HCT116 (cell line): ENCODE data around the gene RBKS. TPM values are rescaled to one million over a fixed set of nuclear protein-coding genes. Genes with fewer than 3 reads are reported as not detected.

Source experiments
- ATAC-seq: fragments of 200-7000 bp; cut with Tn5 transposase; 2 replicates; pipeline ENCODE4 v1.9.1; 2020; ENCODE audit warnings: mild to moderate bottlenecking, moderate library complexity
- BruUV-seq: library from RNA; stranded (reverse); fragments of 400-500 nt; replicated peaks from 2 replicates; lab custom pipeline; 2021; lab: Mats Ljungman, UMichigan
- CTCF ChIA-PET: fragments of 300-600 bp; sonication (Branson Sonifier 250); formaldehyde crosslinking; loops from one replicate; lab custom pipeline; 2021; ENCODE audit warnings: antibody characterized with exemption; lab: Charles Lee
- POLR2A ChIA-PET: fragments of 300-600, 350-600 bp; sonication (Branson Sonifier 250); formaldehyde crosslinking; loops from one replicate; lab custom pipeline; 2021; ENCODE audit warnings: antibody characterized with exemption; lab: Charles Lee
- RAD21 ChIA-PET, 2 experiments: fragments of 300-600 bp; sonication (Branson Sonifier 250); formaldehyde crosslinking; loops; one replicate each; lab custom pipeline; 2023; ENCODE audit warnings: low total read pairs in 2 of 2; ENCODE audit not compliant: uncharacterized antibody in 2 of 2, unreplicated experiment in 2 of 2, low non-redundant PET in 1 of 2; lab: Charles Lee
- DNase-seq: peaks from one replicate; pipeline ENCODE4 v3.0.0-alpha.2; 2010; ENCODE audit warnings: low read depth, low spot score
- H2AFZ ChIP-seq: fragments of 200-600 bp; shearing (Covaris generic), sonication (generic); 2 replicates; pipeline ENCODE4 v1.6.1; 2017; ENCODE audit warnings: low read depth, mixed run types, mixed read lengths, antibody characterized with exemption, low read length; ENCODE audit not compliant: poor library complexity, severe bottlenecking
- H3K27ac ChIP-seq: 2 replicates; pipeline ENCODE4 v1.5.1; 2012; ENCODE audit warnings: low read depth, low read length
- H3K27me3 ChIP-seq: fragments of 200-600 bp; sonication (generic); 2 replicates; pipeline ENCODE4 v1.6.1; 2016; ENCODE audit warnings: mixed run types, low read length, mixed read lengths; ENCODE audit not compliant: insufficient read depth
- H3K36me3 ChIP-seq, 2 experiments: fragments of 200-500 bp in 1 of 2; fragments of 200-600 bp in 1 of 2; sonication (Bioruptor generic) in 1 of 2; sonication (generic) in 1 of 2; 2 replicates each; pipeline versions ENCODE4 v1.5.1 to v1.6.1; 2014 to 2016; ENCODE audit warnings: low read length in 2 of 2, inconsistent platforms in 1 of 2, mixed read lengths in 1 of 2, mixed run types in 1 of 2; ENCODE audit not compliant: insufficient read depth in 2 of 2, control insufficient read depth in 1 of 2
- H3K4me1 ChIP-seq, 2 experiments: fragments of 200-600 bp in 1 of 2; sonication (generic) in 1 of 2; 2 replicates each; pipeline versions ENCODE4 v1.5.1 to v1.6.1; 2012 to 2017; ENCODE audit warnings: low read length in 2 of 2, inconsistent platforms in 1 of 2, mild to moderate bottlenecking in 1 of 2, mixed read lengths in 1 of 2, mixed run types in 1 of 2, moderate library complexity in 1 of 2; ENCODE audit not compliant: insufficient read depth in 2 of 2, control insufficient read depth in 1 of 2
- H3K4me2 ChIP-seq: fragments of 200-600 bp; sonication (generic); 2 replicates; pipeline ENCODE4 v1.6.1; 2017; ENCODE audit warnings: mixed run types, low read length, mixed read lengths
- H3K4me3 ChIP-seq, 2 experiments: fragments of 200-600 bp in 1 of 2; sonication (generic) in 1 of 2; replicated peaks in 1 of 2; 2 replicates each; pipeline ENCODE4 v1.5.1; 2011 to 2016; ENCODE audit warnings: low read length in 2 of 2, control low read depth in 1 of 2, low read depth in 1 of 2, mild to moderate bottlenecking in 1 of 2, mixed read lengths in 1 of 2, mixed run types in 1 of 2
- H3K79me2 ChIP-seq: fragments of 200-600 bp; sonication (generic); 2 replicates; pipeline ENCODE4 v1.6.1; 2017; ENCODE audit warnings: mild to moderate bottlenecking, mixed run types, low read length, moderate library complexity, mixed read lengths; ENCODE audit not compliant: insufficient read depth
- H3K9ac ChIP-seq: fragments of 200-600 bp; sonication (generic); 2 replicates; pipeline ENCODE4 v1.6.1; 2016; ENCODE audit warnings: low read length, mixed read lengths
- H3K9me2 ChIP-seq: fragments of 200-600 bp; sonication (generic), shearing (Covaris generic); 2 replicates; pipeline ENCODE4 v1.6.1; 2017; ENCODE audit warnings: mixed run types, mild to moderate bottlenecking, moderate library complexity; ENCODE audit not compliant: insufficient read depth
- H3K9me3 ChIP-seq, 2 experiments: fragments of 200-500 bp in 1 of 2; fragments of 200-600 bp in 1 of 2; sonication (Bioruptor generic) in 1 of 2; sonication (generic) in 1 of 2; 2 replicates each; pipeline ENCODE4 v1.6.1; 2014 to 2017; ENCODE audit warnings: low read length in 2 of 2, mixed read lengths in 2 of 2, inconsistent platforms in 1 of 2, low read depth in 1 of 2, mild to moderate bottlenecking in 1 of 2, mixed run types in 1 of 2, moderate library complexity in 1 of 2; ENCODE audit not compliant: control insufficient read depth in 1 of 2, insufficient read depth in 1 of 2
- H4K20me1 ChIP-seq: fragments of 200-600 bp; sonication (generic), shearing (Covaris generic); 2 replicates; pipeline ENCODE4 v1.6.1; 2017; ENCODE audit warnings: mixed run types, mild to moderate bottlenecking, moderate library complexity; ENCODE audit not compliant: insufficient read depth
- CBX3 ChIP-seq: IDR thresholded peaks from 2 replicates; pipeline ENCODE4 v1.6.1; 2012; ENCODE audit warnings: low read depth
- CEBPB ChIP-seq: IDR thresholded peaks from 2 replicates; pipeline ENCODE4 v1.6.1; 2012; ENCODE audit warnings: low read depth
- EGR1 ChIP-seq: IDR thresholded peaks from 2 replicates; pipeline ENCODE4 v1.6.1; 2012; ENCODE audit warnings: low read depth
- ELF1 ChIP-seq: IDR thresholded peaks from 2 replicates; pipeline ENCODE4 v1.6.1; 2012; ENCODE audit warnings: low read depth, borderline replicate concordance
- EZH2 ChIP-seq: fragments of 200-600 bp; sonication (generic); IDR thresholded peaks from 2 replicates; pipeline ENCODE4 v1.6.1; 2017; ENCODE audit warnings: antibody characterized with exemption, mixed run types
- EZH2phosphoT487 ChIP-seq: fragments of 200-600 bp; IDR thresholded peaks from 2 replicates; pipeline ENCODE4 v1.6.1; 2018; ENCODE audit warnings: antibody characterized with exemption, borderline replicate concordance
- FOSL1 ChIP-seq: IDR thresholded peaks from 2 replicates; pipeline ENCODE4 v1.6.1; 2012; ENCODE audit warnings: low read depth
- JUND ChIP-seq: IDR thresholded peaks from 2 replicates; pipeline ENCODE4 v1.6.1; 2012
- POLR2AphosphoS5 ChIP-seq: IDR thresholded peaks from 2 replicates; pipeline ENCODE4 v1.6.1; 2011; ENCODE audit warnings: mild to moderate bottlenecking, low read depth, low read length, moderate library complexity
- RAD21 ChIP-seq: IDR thresholded peaks from 2 replicates; pipeline ENCODE4 v1.6.1; 2012; ENCODE audit warnings: low read depth, mild to moderate bottlenecking
- SIN3A ChIP-seq: IDR thresholded peaks from 2 replicates; pipeline ENCODE4 v1.6.1; 2012; ENCODE audit warnings: low read depth
- SP1 ChIP-seq: IDR thresholded peaks from 2 replicates; pipeline ENCODE4 v1.6.1; 2012; ENCODE audit warnings: low read depth
- SRF ChIP-seq: IDR thresholded peaks from 2 replicates; pipeline ENCODE4 v1.6.1; 2012; ENCODE audit warnings: low read depth
- YY1 ChIP-seq: IDR thresholded peaks from 2 replicates; pipeline ENCODE4 v1.6.1; 2011; ENCODE audit warnings: low read length, low read depth, moderate library complexity, mild to moderate bottlenecking; ENCODE audit not compliant: insufficient replicate concordance; ENCODE audit errors: extremely low read depth
- ZNF274 ChIP-seq: fragments of 200-500 bp; sonication (Bioruptor generic); IDR thresholded peaks from 2 replicates; pipeline ENCODE4 v1.6.1; 2014; ENCODE audit warnings: mild to moderate bottlenecking, low read depth, low read length, inconsistent platforms
- intact Hi-C: fragments of 100-400 bp; cut with micrococcal nuclease; formaldehyde crosslinking; loops from 2 replicates; pipeline ENCODE4 v1.10.0; 2022
- total RNA-seq: library from RNA; stranded (reverse); gene quantifications from one replicate; pipeline ENCODE4 v1.2.1, GENCODE V29; 2021; ENCODE audit not compliant: unreplicated experiment
- TF ChIP-seq, protein P1 (sequence below): IDR thresholded peaks from 2 replicates; pipeline ENCODE4 v1.6.1; 2012
- TF ChIP-seq, protein P2 (sequence below): IDR thresholded peaks from 2 replicates; pipeline ENCODE4 v1.6.1; 2012; ENCODE audit warnings: low read depth
- TF ChIP-seq, protein P3 (sequence below): IDR thresholded peaks from 2 replicates; pipeline ENCODE4 v1.6.1; 2012
- TF ChIP-seq, protein P4 (sequence below), 3 experiments: fragments of 200-600 bp in 1 of 3; sonication (generic) in 1 of 3; IDR thresholded peaks in 2 of 3; conservative IDR thresholded peaks in 1 of 3; 2 replicates each; pipeline ENCODE4 v1.5.1; 2012 to 2017; ENCODE audit warnings: low read depth in 2 of 3, low read length in 2 of 3, antibody characterized with exemption in 1 of 3, borderline replicate concordance in 1 of 3, control low read depth in 1 of 3, mild to moderate bottlenecking in 1 of 3, mixed read lengths in 1 of 3, mixed run types in 1 of 3, moderate library complexity in 1 of 3; ENCODE audit not compliant: insufficient read depth in 1 of 3

RBKS gene
- total RNA-seq, 1 experiment from 2014 or later = 2.4 TPM

DNA sequence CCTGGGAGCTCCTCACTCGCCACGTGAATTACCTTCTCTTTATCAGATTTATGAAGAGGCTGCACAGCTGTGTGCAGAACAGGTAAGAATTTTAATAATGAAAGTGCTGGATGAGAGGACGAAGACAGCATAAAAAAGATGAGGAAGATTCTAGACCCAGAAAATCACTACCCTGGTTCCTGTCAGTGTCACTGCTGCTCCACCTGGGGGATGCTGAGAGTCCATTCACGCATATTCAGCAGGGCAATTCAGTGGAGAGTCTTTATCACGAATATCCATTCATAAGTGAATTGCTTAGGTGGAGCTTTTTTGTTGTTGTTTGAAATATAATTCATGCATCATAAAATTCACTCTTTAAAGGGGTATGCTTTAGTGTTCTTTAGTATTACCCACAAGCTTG lies 66.6 kb downstream of the RBKS start:
- Histone ChIP-seq H3K27me3 (no peaks in the 10 kb centered on the region), H3K9me3 (peaks cover 0 to 6% of the 10 kb centered on the region in 2 experiments; a peak in 1 of 4 replicates), H3K27ac (no peak overlapping the region), H3K9ac (no peak overlapping the region), H4K20me1 (no peaks in the 10 kb centered on the region), H3K79me2 (no peaks in the 10 kb centered on the region), H3K4me1 (no peaks in the 10 kb centered on the region), H3K4me2 (no peak overlapping the region), H3K4me3 (no peak overlapping the region), H3K9me2 (no peaks in the 10 kb centered on the region), H3K36me3 (no peaks in the 10 kb centered on the region), H2AFZ (no peak overlapping the region)
- intact Hi-C loops = no loop called here
- ChIA-PET RAD21 (no interaction called here), POLR2A (no interaction called here), CTCF (no interaction called here)
- TF ChIP-seq EGR1 (no peak), FOSL1 (no peak), CBX3 (no peak), EZH2 (no peak), JUND (no peak), SRF (no peak), YY1 (no peak), SIN3A (no peak), CEBPB (no peak), ELF1 (no peak), EZH2phosphoT487 (no peak), POLR2AphosphoS5 (no peak), SP1 (no peak), ZNF274 (no peak), RAD21 (no peak)
- TF ChIP-seq, protein P1, sequence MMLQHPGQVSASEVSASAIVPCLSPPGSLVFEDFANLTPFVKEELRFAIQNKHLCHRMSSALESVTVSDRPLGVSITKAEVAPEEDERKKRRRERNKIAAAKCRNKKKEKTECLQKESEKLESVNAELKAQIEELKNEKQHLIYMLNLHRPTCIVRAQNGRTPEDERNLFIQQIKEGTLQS = no peak
- TF ChIP-seq, protein P2, sequence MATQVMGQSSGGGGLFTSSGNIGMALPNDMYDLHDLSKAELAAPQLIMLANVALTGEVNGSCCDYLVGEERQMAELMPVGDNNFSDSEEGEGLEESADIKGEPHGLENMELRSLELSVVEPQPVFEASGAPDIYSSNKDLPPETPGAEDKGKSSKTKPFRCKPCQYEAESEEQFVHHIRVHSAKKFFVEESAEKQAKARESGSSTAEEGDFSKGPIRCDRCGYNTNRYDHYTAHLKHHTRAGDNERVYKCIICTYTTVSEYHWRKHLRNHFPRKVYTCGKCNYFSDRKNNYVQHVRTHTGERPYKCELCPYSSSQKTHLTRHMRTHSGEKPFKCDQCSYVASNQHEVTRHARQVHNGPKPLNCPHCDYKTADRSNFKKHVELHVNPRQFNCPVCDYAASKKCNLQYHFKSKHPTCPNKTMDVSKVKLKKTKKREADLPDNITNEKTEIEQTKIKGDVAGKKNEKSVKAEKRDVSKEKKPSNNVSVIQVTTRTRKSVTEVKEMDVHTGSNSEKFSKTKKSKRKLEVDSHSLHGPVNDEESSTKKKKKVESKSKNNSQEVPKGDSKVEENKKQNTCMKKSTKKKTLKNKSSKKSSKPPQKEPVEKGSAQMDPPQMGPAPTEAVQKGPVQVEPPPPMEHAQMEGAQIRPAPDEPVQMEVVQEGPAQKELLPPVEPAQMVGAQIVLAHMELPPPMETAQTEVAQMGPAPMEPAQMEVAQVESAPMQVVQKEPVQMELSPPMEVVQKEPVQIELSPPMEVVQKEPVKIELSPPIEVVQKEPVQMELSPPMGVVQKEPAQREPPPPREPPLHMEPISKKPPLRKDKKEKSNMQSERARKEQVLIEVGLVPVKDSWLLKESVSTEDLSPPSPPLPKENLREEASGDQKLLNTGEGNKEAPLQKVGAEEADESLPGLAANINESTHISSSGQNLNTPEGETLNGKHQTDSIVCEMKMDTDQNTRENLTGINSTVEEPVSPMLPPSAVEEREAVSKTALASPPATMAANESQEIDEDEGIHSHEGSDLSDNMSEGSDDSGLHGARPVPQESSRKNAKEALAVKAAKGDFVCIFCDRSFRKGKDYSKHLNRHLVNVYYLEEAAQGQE = no peak
- TF ChIP-seq, protein P3, sequence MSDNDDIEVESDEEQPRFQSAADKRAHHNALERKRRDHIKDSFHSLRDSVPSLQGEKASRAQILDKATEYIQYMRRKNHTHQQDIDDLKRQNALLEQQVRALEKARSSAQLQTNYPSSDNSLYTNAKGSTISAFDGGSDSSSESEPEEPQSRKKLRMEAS = no peak
- TF ChIP-seq, protein P4, sequence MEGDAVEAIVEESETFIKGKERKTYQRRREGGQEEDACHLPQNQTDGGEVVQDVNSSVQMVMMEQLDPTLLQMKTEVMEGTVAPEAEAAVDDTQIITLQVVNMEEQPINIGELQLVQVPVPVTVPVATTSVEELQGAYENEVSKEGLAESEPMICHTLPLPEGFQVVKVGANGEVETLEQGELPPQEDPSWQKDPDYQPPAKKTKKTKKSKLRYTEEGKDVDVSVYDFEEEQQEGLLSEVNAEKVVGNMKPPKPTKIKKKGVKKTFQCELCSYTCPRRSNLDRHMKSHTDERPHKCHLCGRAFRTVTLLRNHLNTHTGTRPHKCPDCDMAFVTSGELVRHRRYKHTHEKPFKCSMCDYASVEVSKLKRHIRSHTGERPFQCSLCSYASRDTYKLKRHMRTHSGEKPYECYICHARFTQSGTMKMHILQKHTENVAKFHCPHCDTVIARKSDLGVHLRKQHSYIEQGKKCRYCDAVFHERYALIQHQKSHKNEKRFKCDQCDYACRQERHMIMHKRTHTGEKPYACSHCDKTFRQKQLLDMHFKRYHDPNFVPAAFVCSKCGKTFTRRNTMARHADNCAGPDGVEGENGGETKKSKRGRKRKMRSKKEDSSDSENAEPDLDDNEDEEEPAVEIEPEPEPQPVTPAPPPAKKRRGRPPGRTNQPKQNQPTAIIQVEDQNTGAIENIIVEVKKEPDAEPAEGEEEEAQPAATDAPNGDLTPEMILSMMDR (IDR thresholded peaks at IDR 0.05 in 2 of 3, conservative IDR thresholded peaks at IDR 0.05 in 1 of 3; ENCODE audit: borderline replicate concordance in 1 of 3, insufficient read depth in 1 of 3, low read depth in 2 of 3, low read length in 2 of 3) = no peak
- ATAC-seq = no peak
- no peak for DNase-seq
- no TSS peak for BruUV-seq
